Skeletal muscle satellite cell (primary cell): ENCODE measurements around the gene B3GNT2.

Source experiments
- H3K27me3 ChIP-seq: 2 replicates; pipeline ENCODE4 v1.7.0; 2013; ENCODE audit warnings: low read length; ENCODE audit not compliant: control insufficient read depth, insufficient read depth
- H3K36me3 ChIP-seq: 2 replicates; pipeline ENCODE4 v1.7.0; 2013; ENCODE audit warnings: mild to moderate bottlenecking, control low read depth, low read length; ENCODE audit not compliant: insufficient read depth
- H3K4me1 ChIP-seq: 2 replicates; pipeline ENCODE4 v1.7.0; 2013; ENCODE audit warnings: low read length; ENCODE audit not compliant: control insufficient read depth, insufficient read depth
- H3K4me2 ChIP-seq: 2 replicates; pipeline ENCODE4 v1.7.0; 2013; ENCODE audit warnings: mild to moderate bottlenecking, low read length
- H3K4me3 ChIP-seq: 2 replicates; pipeline ENCODE4 v1.7.0; 2013; ENCODE audit warnings: low read length
- H3K9ac ChIP-seq: 2 replicates; pipeline ENCODE4 v1.7.0; 2013; ENCODE audit warnings: mild to moderate bottlenecking, low read depth, low read length, moderate library complexity
- H3K9me3 ChIP-seq: replicated peaks from 2 replicates; pipeline ENCODE4 v1.7.0; 2013; ENCODE audit warnings: mild to moderate bottlenecking, control low read depth, low read length

B3GNT2 gene

GRCh38 chr2:62163106-62163831 lies 32.6 kb upstream of the B3GNT2 start:
- H3K4me3 ChIP-seq, result no peak overlapping the region
- H3K4me1 ChIP-seq, result no peaks in the 10 kb centered on the region
- H3K4me2 ChIP-seq, result no peak overlapping the region
- H3K9me3 ChIP-seq, result no peaks in the 10 kb centered on the region
- no peaks in the 10 kb centered on the region for H3K36me3 ChIP-seq
- no peaks in the 10 kb centered on the region for H3K27me3 ChIP-seq
- H3K9ac ChIP-seq, result no peak overlapping the region

GRCh38 chr2:62163834-62164233 lies 32.1 kb upstream of the B3GNT2 start:
- Histone ChIP-seq H3K4me2 (no peak overlapping the region), H3K9me3 (no peaks in the 10 kb centered on the region), H3K4me1 (no peaks in the 10 kb centered on the region), H3K27me3 (no peaks in the 10 kb centered on the region), H3K4me3 (no peak overlapping the region), H3K9ac (no peak overlapping the region), H3K36me3 (no peaks in the 10 kb centered on the region)

- Histone ChIP-seq H3K4me2 (no peak overlapping the region), H3K9ac (no peak overlapping the region), H3K36me3 (no peaks in the 10 kb centered on the region), H3K27me3 (no peaks in the 10 kb centered on the region), H3K4me1 (no peaks in the 10 kb centered on the region), H3K9me3 (no peaks in the 10 kb centered on the region), H3K4me3 (no peak overlapping the region)
Observed at GRCh38 chr2:62175728-62176127, 20.2 kb upstream of the B3GNT2 start.

GRCh38 chr2:62176801-62177200 lies 19.1 kb upstream of the B3GNT2 start:
- no peaks in the 10 kb centered on the region for H3K27me3 ChIP-seq
- H3K4me1 ChIP-seq, result no peaks in the 10 kb centered on the region

GRCh38 chr2:62177392-62178049 lies 18.4 kb upstream of the B3GNT2 start:
- Histone ChIP-seq H3K36me3 (no peaks in the 10 kb centered on the region), H3K4me2 (no peak overlapping the region), H3K4me1 (no peaks in the 10 kb centered on the region), H3K27me3 (no peaks in the 10 kb centered on the region), H3K9me3 (no peaks in the 10 kb centered on the region), H3K9ac (no peak overlapping the region), H3K4me3 (no peak overlapping the region)

More at GRCh38 chr2:62176801-62177200, 19.1 kb upstream of the B3GNT2 start:
- Histone ChIP-seq H3K4me2 (no peak overlapping the region), H3K9me3 (no peaks in the 10 kb centered on the region), H3K4me3 (no peak overlapping the region), H3K9ac (no peak overlapping the region), H3K36me3 (no peaks in the 10 kb centered on the region)

- Histone ChIP-seq H3K27me3 (no peaks in the 10 kb centered on the region), H3K4me1 (no peaks in the 10 kb centered on the region), H3K4me3 (no peak overlapping the region), H3K9ac (no peak overlapping the region), H3K4me2 (no peak overlapping the region), H3K36me3 (no peaks in the 10 kb centered on the region), H3K9me3 (no peaks in the 10 kb centered on the region)
Observed at GRCh38 chr2:62178741-62179271, 17.1 kb upstream of the B3GNT2 start.

GRCh38 chr2:62180975-62181374 lies 14.9 kb upstream of the B3GNT2 start:
- no peak overlapping the region for H3K4me3 ChIP-seq

GRCh38 chr2:62181843-62182242 lies 14.1 kb upstream of the B3GNT2 start:
- no peaks in the 10 kb centered on the region for H3K4me1 ChIP-seq
- no peak overlapping the region for H3K4me3 ChIP-seq
- no peak overlapping the region for H3K9ac ChIP-seq
- H3K4me2 ChIP-seq, result no peak overlapping the region
- H3K27me3 ChIP-seq, result no peaks in the 10 kb centered on the region
- H3K9me3 ChIP-seq, result no peaks in the 10 kb centered on the region
- H3K36me3 ChIP-seq, result no peaks in the 10 kb centered on the region

More at GRCh38 chr2:62180975-62181374, 14.9 kb upstream of the B3GNT2 start:
- no peak overlapping the region for H3K9ac ChIP-seq
- no peaks in the 10 kb centered on the region for H3K27me3 ChIP-seq
- H3K4me1 ChIP-seq, result no peaks in the 10 kb centered on the region
- no peaks in the 10 kb centered on the region for H3K36me3 ChIP-seq
- no peaks in the 10 kb centered on the region for H3K9me3 ChIP-seq
- no peak overlapping the region for H3K4me2 ChIP-seq

- Histone ChIP-seq H3K4me3 (no peak overlapping the region), H3K36me3 (no peaks in the 10 kb centered on the region), H3K27me3 (no peaks in the 10 kb centered on the region), H3K4me1 (no peaks in the 10 kb centered on the region), H3K9me3 (no peaks in the 10 kb centered on the region), H3K9ac (no peak overlapping the region), H3K4me2 (no peak overlapping the region)
Observed at GRCh38 chr2:62184512-62185230, 11.2 kb upstream of the B3GNT2 start.

GRCh38 chr2:62185475-62186155 lies 10.3 kb upstream of the B3GNT2 start:
- Histone ChIP-seq H3K9me3 (no peaks in the 10 kb centered on the region), H3K9ac (no peak overlapping the region), H3K4me3 (no peak overlapping the region), H3K4me2 (no peak overlapping the region), H3K36me3 (no peaks in the 10 kb centered on the region), H3K4me1 (no peaks in the 10 kb centered on the region), H3K27me3 (no peaks in the 10 kb centered on the region)
